Measurements from ENCODE around the gene CMTM3. TPM values are rescaled to one million over a fixed set of nuclear protein-coding genes. Genes with fewer than 3 reads are reported as not detected.
"Not testable (repeated sequence)": the region's sequence is repeated elsewhere in the genome, so short reads cannot be mapped to it uniquely, and the experiment has no call there.

Gene CMTM3
- polyA plus RNA-seq, 1 donor, result 61.1 TPM

DNA sequence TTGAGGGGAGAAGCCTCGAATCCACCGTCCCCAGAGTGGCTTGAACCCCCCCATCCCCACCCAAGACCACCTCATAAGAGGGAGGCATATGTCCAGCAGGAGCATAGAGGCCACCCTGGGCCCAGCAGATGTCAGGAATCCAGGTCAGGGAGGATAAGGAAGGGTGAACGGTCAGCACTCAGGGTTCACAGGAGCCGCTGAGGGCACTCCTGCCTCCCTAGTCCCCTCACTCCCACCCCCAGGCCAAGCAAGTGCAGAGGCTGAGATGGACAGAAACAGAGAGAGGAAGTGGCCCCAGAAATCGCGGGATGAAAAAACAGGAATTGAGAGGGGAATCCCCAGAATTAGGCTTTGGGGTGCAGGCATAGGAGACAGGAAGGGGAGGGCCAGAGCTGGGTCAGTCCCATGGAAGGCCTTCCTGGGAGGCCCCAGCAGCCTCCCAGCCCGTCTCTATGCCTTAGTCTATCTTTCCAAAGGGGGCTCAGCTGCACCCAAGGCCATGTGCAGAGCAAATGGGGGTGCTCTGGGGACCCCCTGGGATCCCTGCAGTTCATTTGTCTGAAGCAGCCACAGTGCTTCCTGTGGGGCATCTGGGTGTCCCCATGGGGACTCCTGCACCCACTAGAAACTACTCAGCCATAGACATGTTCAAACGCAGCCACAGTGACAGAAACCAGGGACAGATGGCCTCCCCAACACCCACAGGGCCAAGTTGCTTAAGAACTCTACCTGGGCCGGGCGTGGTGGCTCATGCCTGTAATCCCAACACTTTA lies 1.7 kb downstream of the CMTM3 start:
- DNase-seq, result no peak

DNA sequence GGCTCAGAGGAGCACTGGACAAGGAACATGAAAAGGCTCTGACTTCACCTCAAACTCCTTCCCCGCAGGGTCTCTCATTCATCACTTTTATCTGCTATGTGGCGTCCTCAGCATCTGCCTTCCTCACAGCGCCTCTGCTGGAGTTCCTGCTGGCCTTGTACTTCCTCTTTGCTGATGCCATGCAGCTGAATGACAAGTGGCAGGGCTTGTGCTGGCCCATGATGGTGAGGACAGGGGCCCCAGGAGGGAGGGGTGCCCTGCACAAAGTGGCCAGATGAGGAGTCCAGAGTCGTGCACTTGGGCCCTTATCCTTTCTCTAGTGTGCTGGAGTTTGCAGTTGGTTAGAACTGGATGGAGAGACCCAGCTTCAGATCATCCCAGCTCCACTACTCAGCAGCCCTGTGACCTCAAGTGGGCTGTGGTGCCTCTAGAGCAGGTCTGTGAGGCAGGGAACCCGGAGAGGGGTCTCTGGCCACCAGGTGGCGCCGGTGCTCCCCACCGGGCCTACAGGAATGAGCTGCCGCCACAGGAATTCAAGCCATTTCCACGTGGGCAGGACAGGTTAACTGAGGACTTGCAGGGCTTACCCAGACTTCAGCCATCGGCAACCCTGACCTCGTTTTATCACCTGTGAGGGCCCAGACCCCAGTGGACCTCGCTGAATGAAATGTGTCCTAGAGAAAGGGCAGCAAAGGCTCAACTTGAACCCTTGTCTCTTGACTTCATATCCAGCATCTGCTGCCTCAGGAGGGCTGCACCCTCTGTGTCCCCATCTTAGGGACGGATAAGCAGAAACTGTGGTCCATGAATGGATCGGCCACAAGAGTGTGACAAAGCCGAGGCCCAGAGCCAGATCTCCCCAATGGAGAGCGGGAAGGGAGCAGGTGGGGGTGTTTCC lies 4.0 kb downstream of the CMTM3 start:
- DNase-seq, result peak; percentile 83

DNA sequence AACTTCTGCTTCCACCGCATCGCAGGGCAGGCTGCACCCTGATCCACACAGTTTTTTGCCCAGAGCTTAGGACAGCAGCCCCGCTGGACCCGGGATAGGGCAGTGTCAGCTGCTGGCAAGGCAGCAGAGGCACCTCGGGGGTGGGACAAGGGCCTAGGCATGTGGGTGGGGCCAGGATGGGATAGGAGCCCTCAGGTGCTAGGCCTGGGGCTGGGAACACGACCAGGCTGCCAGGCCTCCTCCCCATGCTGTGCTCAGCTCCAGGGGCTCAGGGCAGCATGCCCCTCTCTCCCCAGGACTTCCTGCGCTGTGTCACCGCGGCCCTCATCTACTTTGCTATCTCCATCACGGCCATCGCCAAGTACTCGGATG lies 4.6 kb downstream of the CMTM3 start:
- no peak for DNase-seq

DNA sequence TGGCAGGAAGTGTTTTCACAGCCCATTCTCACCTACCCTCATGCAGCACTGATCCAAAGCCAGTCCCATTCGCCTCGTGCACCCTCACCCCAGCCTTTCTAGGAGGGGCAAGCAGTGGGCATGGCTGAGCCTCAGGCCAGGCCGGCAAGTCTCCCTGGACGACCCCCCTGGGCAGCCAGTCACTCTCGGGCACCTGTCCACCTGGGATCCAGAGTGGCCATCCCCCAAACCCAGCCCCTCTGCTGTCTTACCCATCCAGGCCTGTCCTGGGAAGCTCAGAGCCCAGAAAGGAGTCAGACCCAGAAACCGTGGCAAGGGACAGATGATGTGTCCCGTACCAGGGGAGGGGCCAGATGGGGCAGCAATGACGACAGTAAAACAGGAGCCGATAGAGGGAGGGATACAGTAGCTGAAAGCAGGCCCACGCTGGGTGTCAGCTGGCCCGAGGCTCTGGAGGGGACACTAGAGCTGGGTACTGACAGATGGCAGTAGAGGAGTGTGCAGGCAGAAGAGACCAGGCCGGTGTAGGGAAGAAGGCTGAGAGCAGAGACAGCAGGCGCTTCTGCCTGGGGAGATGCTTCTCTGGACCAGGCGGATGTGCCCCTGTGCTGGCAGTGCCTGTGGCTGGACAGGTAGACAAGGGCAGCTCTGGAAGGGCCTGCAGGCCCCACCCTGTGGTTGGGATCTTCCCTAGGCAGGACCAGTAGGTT lies 5.8 kb downstream of the CMTM3 start:
- no peak for DNase-seq

- not testable (repeated sequence) for DNase-seq
These were observed 7.4 kb downstream of the CMTM3 start for GRCh38 chr16:66611911-66612310.

DNA sequence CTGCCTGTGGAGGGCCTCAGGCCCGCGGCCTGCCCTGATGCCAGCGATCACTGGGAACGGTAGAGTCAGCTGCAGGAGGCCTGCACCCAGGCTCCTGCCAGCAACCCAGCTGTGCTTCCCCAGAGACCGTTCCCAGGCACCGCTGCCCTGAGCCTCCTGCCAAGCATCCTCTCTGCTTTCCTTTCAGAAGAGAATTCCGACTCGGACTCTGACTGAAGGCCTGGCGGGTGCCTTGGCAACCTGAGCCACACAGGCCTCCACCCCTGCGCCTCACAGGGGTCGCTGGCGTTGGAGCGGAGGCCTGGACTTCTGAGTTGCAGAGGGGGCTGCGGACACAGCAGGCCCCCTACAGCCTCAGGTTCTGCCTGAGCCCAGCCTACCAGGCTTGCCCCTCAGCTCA lies 7.9 kb downstream of the CMTM3 start:
- no peak for DNase-seq

- DNase-seq, result no peak
These were observed 9.8 kb downstream of the CMTM3 start for GRCh38 chr16:66614161-66614802.

GRCh38 chr16:66616169-66616568 lies 11.7 kb downstream of the CMTM3 start:
- DNase-seq, result no peak

GRCh38 chr16:66616592-66616991 lies 12.1 kb downstream of the CMTM3 start:
- DNase-seq, result no peak

DNA sequence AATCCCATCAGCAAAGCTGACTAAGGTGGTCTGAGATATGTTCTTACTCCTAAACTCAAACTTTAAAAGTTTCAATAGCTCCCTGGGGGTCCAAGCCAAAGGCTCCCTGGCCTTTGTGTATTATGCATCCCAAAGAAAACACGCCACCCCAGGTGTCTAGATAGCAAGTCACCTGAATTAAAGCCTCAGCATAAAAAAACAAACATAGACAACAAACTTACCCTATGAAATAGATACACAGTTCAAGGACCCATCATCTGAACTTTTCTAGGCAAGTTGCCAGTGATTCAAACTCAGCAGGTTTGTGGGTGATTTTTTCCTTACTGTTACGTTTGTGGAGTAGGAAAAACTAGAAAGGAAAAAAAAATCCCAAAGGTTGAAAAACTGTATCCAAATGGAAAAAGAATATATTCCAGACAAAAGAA lies 12.5 kb downstream of the CMTM3 start:
- DNase-seq, result no peak

GRCh38 chr16:66617728-66618127 lies 13.2 kb downstream of the CMTM3 start:
- no peak for DNase-seq

GRCh38 chr16:66618588-66619375 lies 14.3 kb downstream of the CMTM3 start:
- DNase-seq, result no peak

GRCh38 chr16:66619534-66620428 lies 15.3 kb downstream of the CMTM3 start:
- no peak for DNase-seq

DNA sequence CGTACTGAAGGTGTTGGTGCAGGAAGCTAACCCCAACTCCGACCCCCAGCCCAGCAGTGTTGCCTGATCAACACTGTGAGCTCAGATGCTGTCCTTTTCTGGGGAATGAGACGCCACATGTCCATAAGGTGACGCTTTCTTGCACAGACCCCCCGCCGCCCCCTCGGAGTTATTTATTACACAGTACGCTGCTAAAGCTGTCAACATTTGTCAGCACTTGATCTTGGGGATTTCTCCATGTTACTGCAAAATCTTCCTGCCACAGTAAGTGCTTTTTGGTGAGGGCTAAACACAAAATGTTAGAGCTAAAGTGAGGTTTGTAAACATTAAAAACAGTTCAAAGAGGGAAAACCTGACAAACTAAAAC lies 15.9 kb downstream of the CMTM3 start:
- no peak for DNase-seq

DNA sequence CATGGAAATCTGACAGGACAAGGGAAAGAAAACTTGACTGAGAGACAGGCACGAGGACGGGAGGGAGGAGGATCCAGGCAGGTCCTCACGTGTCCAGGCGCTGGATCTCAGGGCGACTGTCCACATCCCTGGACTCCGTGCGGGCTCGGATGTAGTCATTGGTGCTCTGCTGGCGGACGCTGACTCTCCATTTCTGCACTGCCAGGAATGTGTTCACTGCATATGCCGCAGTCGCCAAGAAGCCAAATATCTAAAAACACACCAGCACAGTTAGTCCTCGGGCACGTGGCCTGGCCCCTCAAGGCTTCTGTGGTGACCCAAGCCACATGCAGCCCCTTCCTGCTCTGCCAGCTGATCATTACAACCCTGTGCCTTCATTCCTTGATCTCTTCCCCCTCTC lies 17.5 kb downstream of the CMTM3 start:
- no peak for DNase-seq

DNA sequence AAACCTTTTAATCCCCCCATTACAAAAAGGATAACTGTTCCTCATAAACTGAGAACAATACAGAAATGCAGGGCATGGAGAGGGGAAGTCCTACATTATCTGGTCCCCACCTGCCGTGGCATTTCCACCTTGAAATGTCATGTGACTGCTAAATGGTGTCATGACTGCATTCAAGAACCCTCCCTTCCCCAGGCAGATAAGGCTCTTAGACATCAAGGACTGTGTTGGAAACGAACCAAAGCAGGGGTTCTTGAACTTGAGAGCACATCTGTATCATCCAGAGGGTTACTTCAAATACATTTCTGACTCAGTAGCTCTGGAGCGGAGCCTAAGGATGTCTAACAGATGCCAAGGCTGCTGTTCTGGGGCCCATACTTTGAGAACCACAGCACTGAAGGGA lies 18.4 kb downstream of the CMTM3 start:
- no peak for DNase-seq

- DNase-seq, result no peak
These were observed 19.3 kb downstream of the CMTM3 start for GRCh38 chr16:66623755-66624154.

- not testable (repeated sequence) for DNase-seq
These were observed 23.3 kb downstream of the CMTM3 start for GRCh38 chr16:66627611-66628378.

GRCh38 chr16:66629856-66630255 lies 25.4 kb downstream of the CMTM3 start:
- DNase-seq, result no peak

All from left kidney (tissue), 2 donors.